ENCODE measurements around the gene IL1RAPL2.

GRCh38 chrX:105664243-105664642 is 1098.2 kb downstream of the IL1RAPL2 start:
- no peak for TF ChIP-seq CTCF (IDR thresholded peaks at IDR 0.05)
- no peak for TF ChIP-seq POLR2A (IDR thresholded peaks at IDR 0.05; ENCODE audit: low read depth)
- no peak for TF ChIP-seq EP300 (IDR thresholded peaks at IDR 0.05)

Data from esophagus muscularis mucosa (tissue), 4 donors.